HEK293T (cell line): Measurements from ENCODE around the gene RMND5B.

Experiments
- CTBP1 ChIP-seq: fragments of 450-650 bp; IDR thresholded peaks from 2 replicates; pipeline ENCODE4 v1.6.1; 2016; ENCODE audit warnings: borderline replicate concordance
- ELF4 ChIP-seq: fragments of 450-650 bp; IDR thresholded peaks from 2 replicates; pipeline ENCODE4 v1.6.1; 2017; ENCODE audit warnings: antibody characterized with exemption
- FOXK2 ChIP-seq: fragments of 450-650 bp; IDR thresholded peaks from 2 replicates; pipeline ENCODE4 v1.6.1; 2016; ENCODE audit warnings: mild to moderate bottlenecking
- FOXM1 ChIP-seq: fragments of 450-650 bp; IDR thresholded peaks from 2 replicates; pipeline ENCODE4 v1.6.1; 2017; ENCODE audit warnings: mild to moderate bottlenecking, borderline replicate concordance
- SP1 ChIP-seq: fragments of 450-650 bp; IDR thresholded peaks from 2 replicates; pipeline ENCODE4 v1.6.1; 2017

DNA sequence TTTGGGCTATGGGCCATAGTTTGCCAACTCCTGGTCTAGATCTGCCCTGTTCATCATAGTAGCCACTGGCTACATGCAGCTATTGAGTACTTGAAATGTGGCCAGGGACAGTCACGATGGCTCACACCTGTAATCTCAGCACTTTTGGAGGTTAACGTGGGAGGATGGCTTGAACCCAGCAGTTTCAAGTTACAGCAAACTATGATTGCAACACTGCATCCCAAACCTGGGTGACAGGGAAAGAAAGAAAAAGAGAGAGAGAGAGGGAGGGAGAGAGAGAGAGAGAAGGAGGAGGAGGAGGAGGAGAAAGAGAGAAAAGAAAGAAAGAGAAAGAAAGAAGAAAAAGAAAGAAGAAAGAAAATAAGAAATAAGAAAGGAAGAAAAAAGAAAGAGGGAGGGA is 61.4 kb downstream of the RMND5B start:
- TF ChIP-seq CTBP1 (no peak), FOXM1 (no peak), FOXK2 (no peak), SP1 (no peak), ELF4 (no peak)
